Neural cell (in vitro differentiated cells): ENCODE measurements around the gene SYT7. TPM values are rescaled to one million over a fixed set of nuclear protein-coding genes. Genes with fewer than 3 reads are reported as not detected.

ENCODE experiments used
- H2AFZ ChIP-seq: fragments of 200-600, 300-800 bp; sonication (generic), shearing (Covaris generic); 2 replicates; pipeline ENCODE4 v1.6.0; 2014; ENCODE audit warnings: low read depth, mild to moderate bottlenecking, antibody characterized with exemption, low read length, moderate library complexity
- H3F3A ChIP-seq: fragments of 200-600 bp; shearing (Covaris generic); 2 replicates; pipeline ENCODE4 v1.6.1; 2016; ENCODE audit warnings: mild to moderate bottlenecking, moderate library complexity, mixed read lengths, antibody characterized with exemption, low read length; ENCODE audit not compliant: insufficient read depth, poor library complexity, severe bottlenecking
- H3K27ac ChIP-seq: fragments of 200-600, 300-800 bp; sonication (generic), shearing (Covaris generic); 2 replicates; pipeline ENCODE4 v1.5.1; 2014; ENCODE audit warnings: mild to moderate bottlenecking, low read length, moderate library complexity
- H3K27me3 ChIP-seq: fragments of 300-800, 200-600 bp; sonication (generic), shearing (Covaris generic); 2 replicates; pipeline ENCODE4 v1.6.0; 2014; ENCODE audit warnings: mild to moderate bottlenecking, low read depth, low read length, moderate library complexity; ENCODE audit not compliant: insufficient read depth
- H3K36me3 ChIP-seq: fragments of 300-800, 200-600 bp; sonication (generic), shearing (Covaris generic); 2 replicates; pipeline ENCODE4 v1.5.1; 2014; ENCODE audit warnings: mild to moderate bottlenecking, antibody characterized with exemption, low read length, moderate library complexity; ENCODE audit not compliant: insufficient read depth
- H3K4me2 ChIP-seq: fragments of 300-800, 200-600 bp; sonication (generic), shearing (Covaris generic); 2 replicates; pipeline ENCODE4 v1.6.0; 2014; ENCODE audit warnings: mild to moderate bottlenecking, low read length
- H3K4me3 ChIP-seq: fragments of 300-800, 200-600 bp; sonication (generic), shearing (Covaris generic); 2 replicates; pipeline ENCODE4 v1.5.1; 2014; ENCODE audit warnings: mild to moderate bottlenecking, low read length, moderate library complexity
- H3K79me2 ChIP-seq: fragments of 200-600 bp; shearing (Covaris generic); replicated peaks from 2 replicates; pipeline ENCODE4 v1.6.0; 2014; ENCODE audit warnings: mild to moderate bottlenecking, low read length, moderate library complexity; ENCODE audit not compliant: insufficient read depth
- H3K9ac ChIP-seq: fragments of 300-800, 200-600 bp; sonication (generic), shearing (Covaris generic); 2 replicates; pipeline ENCODE4 v1.6.1; 2016; ENCODE audit warnings: mild to moderate bottlenecking, low read length, mixed read lengths
- H3K9me2 ChIP-seq: fragments of 200-600 bp; shearing (Covaris generic); 2 replicates; pipeline ENCODE4 v1.6.1; 2016; ENCODE audit warnings: mild to moderate bottlenecking, low read length, mixed read lengths; ENCODE audit not compliant: insufficient read depth
- H3K9me3 ChIP-seq: fragments of 200-600, 300-800 bp; sonication (generic), shearing (Covaris generic); 2 replicates; pipeline ENCODE4 v1.6.1; 2016; ENCODE audit warnings: mild to moderate bottlenecking, mixed run types, low read length, moderate library complexity, mixed read lengths
- H4K20me1 ChIP-seq: fragments of 200-600 bp; shearing (Covaris generic); 2 replicates; pipeline ENCODE4 v1.6.1; 2016; ENCODE audit warnings: mild to moderate bottlenecking, mixed run types; ENCODE audit not compliant: insufficient read depth
- EP300 ChIP-seq: fragments of 450-650 bp; conservative IDR thresholded peaks from 2 replicates; pipeline ENCODE4 v1.6.1; 2014; ENCODE audit warnings: antibody characterized with exemption, mild to moderate bottlenecking, moderate library complexity; ENCODE audit not compliant: poor library complexity, severe bottlenecking
- EZH2 ChIP-seq: fragments of 200-600, 300-800 bp; shearing (Covaris generic), sonication (generic); IDR thresholded peaks from 2 replicates; pipeline ENCODE4 v1.6.1; 2014; ENCODE audit warnings: antibody characterized with exemption, low read length, borderline replicate concordance, mild to moderate bottlenecking; ENCODE audit not compliant: insufficient read depth, poor library complexity, severe bottlenecking
- MXI1 ChIP-seq: fragments of 450-650 bp; conservative IDR thresholded peaks from 2 replicates; pipeline ENCODE4 v1.6.1; 2014; ENCODE audit warnings: antibody characterized with exemption, mild to moderate bottlenecking; ENCODE audit not compliant: poor library complexity, severe bottlenecking
- SMC3 ChIP-seq: fragments of 450-650 bp; conservative IDR thresholded peaks from 2 replicates; pipeline ENCODE4 v1.6.1; 2014; ENCODE audit warnings: antibody characterized with exemption, mild to moderate bottlenecking, moderate library complexity; ENCODE audit not compliant: poor library complexity
- TAF1 ChIP-seq: IDR thresholded peaks from 2 replicates; pipeline ENCODE4 v1.6.1; 2012; ENCODE audit warnings: low read depth
- polyA plus RNA-seq: library from polyadenylated mRNA; depleted of rRNA; stranded (reverse); fragments of >200 nt; gene quantifications from 2 replicates; pipeline ENCODE4 v1.2.3, GENCODE V29; 2014
- TF ChIP-seq, protein P1 (sequence below): fragments of 450-650 bp; IDR thresholded peaks from 2 replicates; pipeline ENCODE4 v1.5.1; 2014; ENCODE audit warnings: antibody characterized with exemption, mild to moderate bottlenecking, moderate library complexity; ENCODE audit not compliant: poor library complexity, severe bottlenecking
- TF ChIP-seq, protein P2 (sequence below): IDR thresholded peaks from 2 replicates; pipeline ENCODE4 v1.6.1; 2012; ENCODE audit warnings: borderline replicate concordance

SYT7 gene
- polyA plus RNA-seq, 1 donor from 2014 or later: 14.0 TPM

DNA sequence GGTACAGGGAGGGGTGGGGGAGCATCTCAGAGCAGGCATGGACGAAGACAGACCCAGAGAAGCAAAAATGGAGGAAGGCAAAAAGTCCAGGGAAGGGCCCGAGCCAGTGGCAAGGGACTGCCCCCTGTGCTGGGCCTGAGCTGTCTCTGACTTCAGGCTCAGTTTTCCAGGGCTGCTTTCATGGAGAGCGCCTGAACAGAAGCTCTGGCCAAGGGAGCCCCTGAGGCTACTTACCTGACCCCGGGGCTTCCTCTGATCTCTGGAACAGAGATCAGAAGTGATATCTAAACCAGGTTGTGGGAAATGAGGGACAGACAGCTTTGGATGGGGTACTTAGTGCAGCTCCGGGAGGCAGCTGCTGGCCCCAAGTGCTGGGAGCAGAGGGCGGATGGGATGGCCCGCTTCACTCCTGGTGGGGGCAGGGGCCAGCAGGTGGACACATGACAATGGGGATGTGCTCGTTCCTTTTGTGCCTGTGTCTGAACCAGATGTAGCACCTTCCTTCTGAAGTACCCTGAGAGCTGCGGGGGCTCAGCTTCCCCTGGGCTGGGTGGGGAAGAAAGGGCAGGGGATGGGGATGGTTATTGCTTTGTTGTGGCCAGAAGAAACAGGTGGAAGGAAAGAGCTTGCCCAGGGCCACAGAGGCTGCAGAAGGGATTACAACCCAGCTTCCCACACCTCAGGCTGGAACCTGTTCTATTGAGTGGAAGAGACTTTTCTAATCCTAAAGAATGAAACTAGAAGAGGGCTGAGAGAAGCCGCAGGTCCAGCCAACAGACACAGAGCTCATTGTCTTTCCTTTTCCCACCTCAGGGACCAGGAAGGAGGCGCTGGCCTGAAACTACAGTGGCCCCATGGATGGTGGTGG, 66.6 kb downstream of the SYT7 start:
- H3K9ac ChIP-seq: no peak overlapping the region
- H3K27me3 ChIP-seq: no peaks in the 10 kb centered on the region
- no peak overlapping the region for H3K4me2 ChIP-seq
- no peaks in the 10 kb centered on the region for H3K79me2 ChIP-seq
- H3K4me3 ChIP-seq: no peak overlapping the region
- no peaks in the 10 kb centered on the region for H4K20me1 ChIP-seq
- H3K36me3 ChIP-seq: no peaks in the 10 kb centered on the region
- H3K27ac ChIP-seq: no peak overlapping the region
- no peaks in the 10 kb centered on the region for H3K9me3 ChIP-seq
- H3K9me2 ChIP-seq: no peaks in the 10 kb centered on the region
- H2AFZ ChIP-seq: no peak overlapping the region
- no peaks in the 10 kb centered on the region for H3F3A ChIP-seq
- TF ChIP-seq TAF1: no peak
- no peak for TF ChIP-seq EP300
- TF ChIP-seq EZH2: no peak
- TF ChIP-seq, protein P1, sequence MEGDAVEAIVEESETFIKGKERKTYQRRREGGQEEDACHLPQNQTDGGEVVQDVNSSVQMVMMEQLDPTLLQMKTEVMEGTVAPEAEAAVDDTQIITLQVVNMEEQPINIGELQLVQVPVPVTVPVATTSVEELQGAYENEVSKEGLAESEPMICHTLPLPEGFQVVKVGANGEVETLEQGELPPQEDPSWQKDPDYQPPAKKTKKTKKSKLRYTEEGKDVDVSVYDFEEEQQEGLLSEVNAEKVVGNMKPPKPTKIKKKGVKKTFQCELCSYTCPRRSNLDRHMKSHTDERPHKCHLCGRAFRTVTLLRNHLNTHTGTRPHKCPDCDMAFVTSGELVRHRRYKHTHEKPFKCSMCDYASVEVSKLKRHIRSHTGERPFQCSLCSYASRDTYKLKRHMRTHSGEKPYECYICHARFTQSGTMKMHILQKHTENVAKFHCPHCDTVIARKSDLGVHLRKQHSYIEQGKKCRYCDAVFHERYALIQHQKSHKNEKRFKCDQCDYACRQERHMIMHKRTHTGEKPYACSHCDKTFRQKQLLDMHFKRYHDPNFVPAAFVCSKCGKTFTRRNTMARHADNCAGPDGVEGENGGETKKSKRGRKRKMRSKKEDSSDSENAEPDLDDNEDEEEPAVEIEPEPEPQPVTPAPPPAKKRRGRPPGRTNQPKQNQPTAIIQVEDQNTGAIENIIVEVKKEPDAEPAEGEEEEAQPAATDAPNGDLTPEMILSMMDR: no peak
- no peak for TF ChIP-seq SMC3
- TF ChIP-seq, protein P2, sequence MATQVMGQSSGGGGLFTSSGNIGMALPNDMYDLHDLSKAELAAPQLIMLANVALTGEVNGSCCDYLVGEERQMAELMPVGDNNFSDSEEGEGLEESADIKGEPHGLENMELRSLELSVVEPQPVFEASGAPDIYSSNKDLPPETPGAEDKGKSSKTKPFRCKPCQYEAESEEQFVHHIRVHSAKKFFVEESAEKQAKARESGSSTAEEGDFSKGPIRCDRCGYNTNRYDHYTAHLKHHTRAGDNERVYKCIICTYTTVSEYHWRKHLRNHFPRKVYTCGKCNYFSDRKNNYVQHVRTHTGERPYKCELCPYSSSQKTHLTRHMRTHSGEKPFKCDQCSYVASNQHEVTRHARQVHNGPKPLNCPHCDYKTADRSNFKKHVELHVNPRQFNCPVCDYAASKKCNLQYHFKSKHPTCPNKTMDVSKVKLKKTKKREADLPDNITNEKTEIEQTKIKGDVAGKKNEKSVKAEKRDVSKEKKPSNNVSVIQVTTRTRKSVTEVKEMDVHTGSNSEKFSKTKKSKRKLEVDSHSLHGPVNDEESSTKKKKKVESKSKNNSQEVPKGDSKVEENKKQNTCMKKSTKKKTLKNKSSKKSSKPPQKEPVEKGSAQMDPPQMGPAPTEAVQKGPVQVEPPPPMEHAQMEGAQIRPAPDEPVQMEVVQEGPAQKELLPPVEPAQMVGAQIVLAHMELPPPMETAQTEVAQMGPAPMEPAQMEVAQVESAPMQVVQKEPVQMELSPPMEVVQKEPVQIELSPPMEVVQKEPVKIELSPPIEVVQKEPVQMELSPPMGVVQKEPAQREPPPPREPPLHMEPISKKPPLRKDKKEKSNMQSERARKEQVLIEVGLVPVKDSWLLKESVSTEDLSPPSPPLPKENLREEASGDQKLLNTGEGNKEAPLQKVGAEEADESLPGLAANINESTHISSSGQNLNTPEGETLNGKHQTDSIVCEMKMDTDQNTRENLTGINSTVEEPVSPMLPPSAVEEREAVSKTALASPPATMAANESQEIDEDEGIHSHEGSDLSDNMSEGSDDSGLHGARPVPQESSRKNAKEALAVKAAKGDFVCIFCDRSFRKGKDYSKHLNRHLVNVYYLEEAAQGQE: no peak

DNA sequence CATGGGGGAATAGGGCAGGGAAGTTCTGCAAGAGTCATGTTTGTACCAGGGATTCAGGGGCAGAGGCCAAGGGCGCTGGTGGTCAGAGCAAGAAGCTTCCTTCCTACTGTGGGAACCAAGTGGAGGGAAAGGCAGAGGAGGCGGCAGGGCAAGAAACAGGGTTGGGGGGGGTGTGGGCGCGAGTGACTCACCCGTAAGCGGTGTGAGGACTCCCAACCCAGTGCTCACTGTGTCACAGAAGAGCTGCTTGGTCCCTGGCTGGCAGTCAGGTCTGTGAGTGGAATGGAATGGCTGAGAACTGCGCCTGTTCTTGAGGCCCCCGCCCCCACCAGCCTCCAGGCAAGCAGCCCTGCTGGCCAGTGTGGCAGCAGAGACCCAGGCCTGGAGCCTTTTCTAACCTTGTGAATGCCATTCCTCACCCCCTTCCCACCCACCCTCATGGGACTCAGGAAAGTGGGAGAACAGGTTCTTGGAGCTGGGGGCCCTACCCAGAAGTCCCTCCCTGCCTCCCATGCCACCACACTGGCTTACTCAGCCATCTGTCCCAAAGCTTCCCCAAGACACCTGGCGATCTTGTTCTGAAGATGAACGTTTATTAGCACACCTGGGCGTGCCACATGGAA, 67.6 kb downstream of the SYT7 start:
- Histone ChIP-seq H3F3A (no peaks in the 10 kb centered on the region), H3K4me2 (no peak overlapping the region), H3K9me3 (no peaks in the 10 kb centered on the region), H3K27ac (no peak overlapping the region), H3K79me2 (no peaks in the 10 kb centered on the region), H3K4me3 (no peak overlapping the region), H3K27me3 (no peaks in the 10 kb centered on the region), H4K20me1 (no peaks in the 10 kb centered on the region), H3K9me2 (no peaks in the 10 kb centered on the region), H3K36me3 (no peaks in the 10 kb centered on the region), H3K9ac (no peak overlapping the region), H2AFZ (no peak overlapping the region)
- TF ChIP-seq SMC3 (no peak), MXI1 (no peak)
